Bronchial epithelial cell (primary cell): ENCODE data around the gene FRY. TPM values are rescaled to one million over a fixed set of nuclear protein-coding genes. Genes with fewer than 3 reads are reported as not detected.

Experiments
- DNase-seq: peaks from one replicate; pipeline ENCODE4 v3.0.0-alpha.2; 2010; ENCODE audit warnings: low read depth
- FAIRE-seq: peaks from 2 replicates; lab custom pipeline; 2011; peaks lifted over from hg19 to GRCh38; lab: Jason Lieb, UNC
- H3K27me3 ChIP-seq: 2 replicates; pipeline ENCODE4 v1.5.1; 2011; ENCODE audit warnings: low read length; ENCODE audit not compliant: control insufficient read depth, insufficient read depth
- H3K36me3 ChIP-seq: 2 replicates; pipeline ENCODE4 v1.5.1; 2011; ENCODE audit warnings: low read length; ENCODE audit not compliant: control insufficient read depth, insufficient read depth
- H3K4me3 ChIP-seq: 2 replicates; pipeline ENCODE4 v1.5.1; 2011; ENCODE audit warnings: mild to moderate bottlenecking, low read depth, low read length, control low read depth
- total RNA-seq: library from RNA; depleted of rRNA; stranded (reverse); fragments of >200 nt; gene quantifications from 2 replicates; pipeline ENCODE4 v1.2.1, GENCODE V29; 2014
- TF ChIP-seq, protein P1 (sequence below): IDR thresholded peaks from 2 replicates; pipeline ENCODE4 v1.5.1; 2011; ENCODE audit warnings: mild to moderate bottlenecking, moderate library complexity, low read length, control low read depth, inconsistent platforms; ENCODE audit not compliant: insufficient read depth, severe bottlenecking

FRY gene
- total RNA-seq, 1 donor from 2014 or later: 0.79 TPM

DNA sequence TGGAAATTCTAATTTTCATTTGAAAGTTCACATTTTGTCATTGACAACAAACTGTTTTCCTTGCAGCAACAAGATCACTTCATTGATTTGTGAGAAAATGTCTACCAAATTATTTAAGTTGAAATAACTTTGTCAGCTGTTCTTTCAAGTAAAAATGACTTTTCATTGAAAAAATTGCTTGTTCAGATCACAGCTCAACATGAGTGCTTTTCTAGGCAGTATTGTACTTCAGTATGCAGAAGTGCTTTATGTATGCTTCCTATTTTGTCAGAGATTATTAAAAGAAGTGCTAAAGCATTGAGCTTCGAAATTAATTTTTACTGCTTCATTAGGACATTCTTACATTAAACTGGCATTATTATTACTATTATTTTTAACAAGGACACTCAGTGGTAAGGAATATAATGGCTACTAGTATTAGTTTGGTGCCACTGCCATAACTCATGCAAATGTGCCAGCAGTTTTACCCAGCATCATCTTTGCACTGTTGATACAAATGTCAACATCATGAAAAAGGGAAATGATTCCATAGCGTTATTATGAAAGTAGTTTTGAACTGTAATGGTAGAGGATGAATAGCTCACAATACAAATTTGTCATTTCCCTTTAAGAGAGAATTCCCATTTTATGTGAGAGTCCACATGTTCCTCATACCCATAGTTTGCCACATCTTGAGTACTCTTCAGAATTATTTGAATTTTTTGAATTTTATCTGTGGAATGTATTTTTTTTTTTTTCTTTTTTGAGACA is 286.3 kb downstream of the FRY start:
- FAIRE-seq (no peak), DNase-seq (no peak)
- no peaks in the 10 kb centered on the region for H3K27me3 ChIP-seq
- H3K36me3 ChIP-seq: no peaks in the 10 kb centered on the region
- H3K4me3 ChIP-seq: no peak overlapping the region
- TF ChIP-seq, protein P1, sequence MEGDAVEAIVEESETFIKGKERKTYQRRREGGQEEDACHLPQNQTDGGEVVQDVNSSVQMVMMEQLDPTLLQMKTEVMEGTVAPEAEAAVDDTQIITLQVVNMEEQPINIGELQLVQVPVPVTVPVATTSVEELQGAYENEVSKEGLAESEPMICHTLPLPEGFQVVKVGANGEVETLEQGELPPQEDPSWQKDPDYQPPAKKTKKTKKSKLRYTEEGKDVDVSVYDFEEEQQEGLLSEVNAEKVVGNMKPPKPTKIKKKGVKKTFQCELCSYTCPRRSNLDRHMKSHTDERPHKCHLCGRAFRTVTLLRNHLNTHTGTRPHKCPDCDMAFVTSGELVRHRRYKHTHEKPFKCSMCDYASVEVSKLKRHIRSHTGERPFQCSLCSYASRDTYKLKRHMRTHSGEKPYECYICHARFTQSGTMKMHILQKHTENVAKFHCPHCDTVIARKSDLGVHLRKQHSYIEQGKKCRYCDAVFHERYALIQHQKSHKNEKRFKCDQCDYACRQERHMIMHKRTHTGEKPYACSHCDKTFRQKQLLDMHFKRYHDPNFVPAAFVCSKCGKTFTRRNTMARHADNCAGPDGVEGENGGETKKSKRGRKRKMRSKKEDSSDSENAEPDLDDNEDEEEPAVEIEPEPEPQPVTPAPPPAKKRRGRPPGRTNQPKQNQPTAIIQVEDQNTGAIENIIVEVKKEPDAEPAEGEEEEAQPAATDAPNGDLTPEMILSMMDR: no peak

DNA sequence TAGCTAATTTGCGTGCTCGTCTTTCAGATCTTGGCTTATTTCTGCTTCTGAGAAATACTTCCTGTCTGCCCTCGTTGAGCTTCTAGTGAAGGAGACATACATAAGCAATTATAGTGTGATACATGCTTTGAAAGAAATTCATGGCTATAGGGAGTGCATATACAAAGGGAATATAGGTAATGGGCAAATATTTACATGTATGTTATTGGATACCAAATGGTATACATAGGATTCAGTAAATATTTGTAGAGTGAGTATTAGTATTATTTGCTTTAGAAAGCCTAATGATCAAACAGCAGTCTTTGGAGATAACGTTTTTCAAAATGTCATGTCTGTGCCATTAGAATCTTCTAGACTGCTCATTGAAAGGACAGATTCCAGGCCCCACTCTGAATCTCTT is 289.0 kb downstream of the FRY start:
- no peak overlapping the region for H3K4me3 ChIP-seq
- TF ChIP-seq, protein P1: no peak
- FAIRE-seq: no peak
- H3K36me3 ChIP-seq: no peaks in the 10 kb centered on the region
- no peaks in the 10 kb centered on the region for H3K27me3 ChIP-seq
- peak; percentile 11 for DNase-seq

DNA sequence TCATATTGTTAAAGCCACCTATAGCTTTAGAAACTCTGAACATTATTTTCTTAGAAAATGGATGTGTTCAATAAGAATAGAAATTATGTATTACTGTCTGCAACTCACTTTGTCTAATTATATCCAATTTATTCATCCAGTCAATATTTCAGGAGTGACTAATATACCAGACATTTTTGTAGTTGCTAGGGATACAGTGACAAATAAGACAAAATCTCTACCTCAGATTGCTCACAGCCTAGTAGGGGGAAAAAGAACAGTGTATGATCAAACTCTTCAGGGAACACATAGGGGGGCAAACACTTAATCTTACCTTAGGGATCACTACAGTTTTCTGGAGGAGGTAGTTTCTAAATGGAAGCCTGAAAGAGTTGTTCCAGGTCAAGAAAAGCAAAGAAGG is 292.3 kb downstream of the FRY start:
- Histone ChIP-seq H3K4me3 (no peak overlapping the region), H3K36me3 (no peaks in the 10 kb centered on the region), H3K27me3 (no peaks in the 10 kb centered on the region)
- TF ChIP-seq, protein P1: no peak
- no peak for FAIRE-seq
- peak; percentile 71 for DNase-seq

DNA sequence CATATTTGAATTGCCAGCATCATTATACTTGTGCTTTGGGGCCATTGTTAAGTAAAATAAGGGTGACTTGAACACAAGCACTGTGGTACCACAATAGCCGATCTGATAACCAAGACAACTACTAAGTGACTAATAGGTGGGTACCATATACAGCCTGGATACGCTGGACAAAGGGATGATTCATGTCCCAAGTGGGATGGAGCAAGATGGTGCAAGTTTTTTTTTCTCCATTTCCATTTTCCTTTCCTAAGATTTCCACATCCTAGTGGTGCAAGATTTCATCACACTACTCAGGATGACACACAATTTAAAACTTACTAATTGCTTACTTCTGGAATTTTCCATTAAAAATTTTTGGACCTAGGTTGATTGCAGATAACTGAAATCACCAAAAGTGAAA is 298.9 kb downstream of the FRY start:
- FAIRE-seq (no peak), DNase-seq (peak; percentile 94)
- Histone ChIP-seq H3K27me3 (no peaks in the 10 kb centered on the region), H3K4me3 (no peak overlapping the region), H3K36me3 (no peaks in the 10 kb centered on the region)
- TF ChIP-seq, protein P1: no peak

DNA sequence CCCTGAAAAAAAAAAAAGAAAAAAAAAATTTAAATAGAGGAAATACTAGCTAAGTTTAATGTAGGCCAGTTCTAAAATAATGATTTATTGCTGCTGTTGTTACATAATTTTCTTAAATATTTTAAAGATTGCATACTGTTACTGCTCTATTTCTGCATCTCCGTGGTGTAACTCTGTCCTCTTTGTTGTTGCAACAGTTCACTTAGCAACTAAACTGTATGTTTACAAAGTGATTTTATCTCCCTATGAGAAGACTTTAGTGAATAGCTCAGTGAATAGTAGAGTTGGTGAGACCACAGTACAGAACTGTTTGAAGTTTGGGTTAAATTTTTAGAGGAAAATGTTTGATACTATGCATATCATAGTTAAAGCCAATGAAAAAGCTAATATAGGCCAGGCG is 303.1 kb downstream of the FRY start:
- DNase-seq (no peak), FAIRE-seq (no peak)
- TF ChIP-seq, protein P1: no peak
- Histone ChIP-seq H3K36me3 (no peaks in the 10 kb centered on the region), H3K27me3 (no peaks in the 10 kb centered on the region), H3K4me3 (no peak overlapping the region)

DNA sequence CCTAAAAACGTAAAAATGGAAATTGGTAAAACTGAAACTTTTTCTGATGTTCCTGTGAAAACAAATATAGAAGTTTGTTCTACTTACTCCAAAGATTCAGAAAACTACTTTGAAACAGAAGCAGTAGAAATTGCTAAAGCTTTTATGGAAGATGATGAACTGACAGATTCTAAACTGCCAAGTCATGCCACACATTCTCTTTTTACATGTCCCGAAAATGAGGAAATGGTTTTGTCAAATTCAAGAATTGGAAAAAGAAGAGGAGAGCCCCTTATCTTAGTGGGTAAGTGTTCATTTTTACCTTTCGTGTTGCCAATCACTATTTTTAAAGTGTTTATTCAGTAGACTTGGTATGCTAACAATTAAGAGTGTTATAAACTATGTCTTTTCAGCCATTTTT is 309.3 kb downstream of the FRY start:
- Histone ChIP-seq H3K27me3 (no peaks in the 10 kb centered on the region), H3K36me3 (no peaks in the 10 kb centered on the region), H3K4me3 (no peak overlapping the region)
- FAIRE-seq (peak; percentile 28), DNase-seq (no peak)
- TF ChIP-seq, protein P1: no peak
